ENCODE results near the gene AGO3. TPM values are rescaled to one million over a fixed set of nuclear protein-coding genes. Genes with fewer than 3 reads are reported as not detected.

The AGO3 gene
- total RNA-seq, 1 experiment from 2014 or later: 29.7 TPM

Other genes with a start within 250 kb of the AGO3 start
- 22.2 and 25.5 TPM in 2 replicates for gene C1orf216, start 212.2 kb upstream of the AGO3 start, total RNA-seq (2014; rRNA removed; shearing (Covaris generic))
- 9.4 and 10.9 TPM in 2 replicates for gene CLSPN, start 161.1 kb upstream of the AGO3 start, total RNA-seq (2014; rRNA removed; shearing (Covaris generic))
- 2.8 and 3.3 TPM in 2 replicates for gene AGO4, start 123.1 kb upstream of the AGO3 start, total RNA-seq (2014; rRNA removed; shearing (Covaris generic))
- gene AGO1, start 47.9 kb upstream of the AGO3 start, total RNA-seq (2014; rRNA removed; shearing (Covaris generic)): 11.1 and 13.6 TPM in 2 replicates
- gene TEKT2, start 153.0 kb downstream of the AGO3 start, total RNA-seq (2014; rRNA removed; shearing (Covaris generic)): not detected in 2 replicates
- 61.8 and 68.7 TPM in 2 replicates for gene ADPRS, start 157.8 kb downstream of the AGO3 start, total RNA-seq (2014; rRNA removed; shearing (Covaris generic))
- not detected in 2 replicates for gene COL8A2, start 194.1 kb downstream of the AGO3 start, total RNA-seq (2014; rRNA removed; shearing (Covaris generic))
- gene TRAPPC3, start 218.4 kb downstream of the AGO3 start, total RNA-seq (2014; rRNA removed; shearing (Covaris generic)): 65.8 and 80.9 TPM in 2 replicates
- 76.6 and 81.5 TPM in 2 replicates for gene MAP7D1, start 225.1 kb downstream of the AGO3 start, total RNA-seq (2014; rRNA removed; shearing (Covaris generic))

Measured in HT-29 (cell line).